WERI-Rb-1 (cell line): Measurements from ENCODE around the gene EYS.
"Not testable (repeated sequence)": the region's sequence is repeated elsewhere in the genome, so short reads cannot be mapped to it uniquely, and the experiment has no call there.

ENCODE experiments used
- DNase-seq: peaks from one replicate; pipeline ENCODE4 v3.0.0-alpha.2; 2020
- H3K27ac ChIP-seq: fragments of 250-450 bp; sonication (Bioruptor Pico); 2 replicates; pipeline ENCODE4 v1.5.1; 2020; ENCODE audit warnings: mild to moderate bottlenecking, moderate library complexity
- H3K27me3 ChIP-seq: fragments of 250-450 bp; sonication (Bioruptor Pico); 2 replicates; pipeline ENCODE4 v1.5.1; 2021; ENCODE audit warnings: mild to moderate bottlenecking, low read depth, moderate library complexity; ENCODE audit not compliant: insufficient read depth, severe bottlenecking
- H3K36me3 ChIP-seq: fragments of 250-450 bp; sonication (Bioruptor Pico); 2 replicates; pipeline ENCODE4 v1.5.1; 2020; ENCODE audit warnings: mild to moderate bottlenecking, moderate library complexity
- H3K4me3 ChIP-seq: 2 replicates; pipeline ENCODE4 v1.5.1; 2011; ENCODE audit warnings: low read depth, mild to moderate bottlenecking, control low read depth, low read length
- H3K9me3 ChIP-seq: fragments of 250-450 bp; sonication (Bioruptor Pico); 2 replicates; pipeline ENCODE4 v1.5.1; 2021; ENCODE audit warnings: mild to moderate bottlenecking, moderate library complexity; ENCODE audit not compliant: severe bottlenecking
- CTCF ChIP-seq: IDR thresholded peaks from 2 replicates; pipeline ENCODE4 v1.5.1; 2011; ENCODE audit warnings: low read depth, mild to moderate bottlenecking, control low read depth, inconsistent platforms, low read length

EYS gene

DNA sequence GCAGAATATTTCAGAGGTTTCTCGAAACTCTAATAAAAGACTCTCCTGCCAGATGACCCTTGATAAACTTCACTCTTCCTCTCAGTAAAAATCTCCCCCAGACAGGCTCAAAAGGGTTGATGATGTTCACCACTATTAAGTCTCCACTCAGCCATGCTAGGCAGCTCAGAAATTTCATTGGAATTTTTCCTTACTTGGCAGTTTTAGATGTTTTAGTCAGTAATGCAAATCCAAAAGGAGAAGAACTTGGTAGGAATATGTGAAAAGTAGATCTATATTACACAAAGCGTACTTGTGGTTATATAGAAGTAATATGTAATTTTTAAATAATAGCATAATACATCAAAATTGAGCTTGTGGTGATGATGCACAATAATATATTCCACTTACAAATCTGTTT lies 1738.4 kb downstream of the EYS start:
- Histone ChIP-seq H3K9me3 (no peaks in the 10 kb centered on the region), H3K4me3 (no peak overlapping the region), H3K36me3 (no peaks in the 10 kb centered on the region), H3K27ac (no peak overlapping the region), H3K27me3 (no peaks in the 10 kb centered on the region)
- no peak for TF ChIP-seq CTCF
- no peak for DNase-seq

DNA sequence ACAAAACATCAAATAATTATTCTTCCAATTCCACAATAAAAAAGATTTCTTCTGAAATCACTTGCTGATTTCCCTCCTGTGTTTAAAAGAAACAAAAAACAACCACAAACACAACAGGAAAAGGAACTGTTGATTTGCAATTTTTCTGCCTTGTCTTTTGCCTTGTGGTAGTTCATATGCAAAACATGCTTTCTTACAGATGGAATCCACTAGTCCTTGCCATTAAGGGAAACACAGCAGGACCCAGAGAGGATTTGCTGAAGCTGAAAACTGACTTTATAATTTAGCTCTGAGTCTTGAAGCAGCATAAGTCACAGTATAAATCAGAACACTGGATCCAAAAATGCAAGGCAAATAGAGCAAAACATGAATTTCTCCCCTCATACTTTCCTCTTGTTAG lies 1742.7 kb downstream of the EYS start:
- TF ChIP-seq CTCF, result no peak
- H3K27ac ChIP-seq, result no peak overlapping the region
- H3K27me3 ChIP-seq, result no peaks in the 10 kb centered on the region
- no peaks in the 10 kb centered on the region for H3K36me3 ChIP-seq
- H3K4me3 ChIP-seq, result no peak overlapping the region
- DNase-seq, result no peak
- peaks cover 3% of the 10 kb centered on the region for H3K9me3 ChIP-seq

DNA sequence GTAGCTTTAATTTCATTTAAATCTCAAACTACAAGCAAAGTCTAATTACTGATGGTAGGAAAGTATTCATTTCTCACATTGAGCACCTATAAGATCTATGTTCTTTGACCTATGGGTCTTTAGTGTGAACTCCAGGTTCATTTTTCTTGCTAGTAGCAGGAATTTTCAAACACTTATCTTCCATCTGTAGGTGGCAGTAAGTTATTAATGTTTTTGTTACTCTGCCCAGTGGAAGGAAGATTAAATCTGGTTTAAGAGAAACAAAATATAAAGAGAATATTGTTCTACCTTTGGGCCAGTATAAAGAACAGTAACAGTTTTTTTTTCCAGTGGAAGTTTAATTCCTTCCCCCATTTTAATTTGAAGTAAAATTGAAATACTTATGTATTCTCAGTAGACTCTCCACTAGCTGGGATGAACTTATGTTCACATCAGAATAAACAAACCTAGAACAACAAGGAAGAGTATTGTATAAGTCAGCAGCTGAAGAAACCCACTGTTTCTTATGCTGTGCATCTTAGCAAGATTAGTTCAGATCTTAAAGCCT lies 1743.2 kb downstream of the EYS start:
- Histone ChIP-seq H3K9me3 (peaks cover 3% of the 10 kb centered on the region), H3K27me3 (no peaks in the 10 kb centered on the region), H3K27ac (no peak overlapping the region), H3K4me3 (no peak overlapping the region), H3K36me3 (no peaks in the 10 kb centered on the region)
- no peak for TF ChIP-seq CTCF
- DNase-seq, result no peak

DNA sequence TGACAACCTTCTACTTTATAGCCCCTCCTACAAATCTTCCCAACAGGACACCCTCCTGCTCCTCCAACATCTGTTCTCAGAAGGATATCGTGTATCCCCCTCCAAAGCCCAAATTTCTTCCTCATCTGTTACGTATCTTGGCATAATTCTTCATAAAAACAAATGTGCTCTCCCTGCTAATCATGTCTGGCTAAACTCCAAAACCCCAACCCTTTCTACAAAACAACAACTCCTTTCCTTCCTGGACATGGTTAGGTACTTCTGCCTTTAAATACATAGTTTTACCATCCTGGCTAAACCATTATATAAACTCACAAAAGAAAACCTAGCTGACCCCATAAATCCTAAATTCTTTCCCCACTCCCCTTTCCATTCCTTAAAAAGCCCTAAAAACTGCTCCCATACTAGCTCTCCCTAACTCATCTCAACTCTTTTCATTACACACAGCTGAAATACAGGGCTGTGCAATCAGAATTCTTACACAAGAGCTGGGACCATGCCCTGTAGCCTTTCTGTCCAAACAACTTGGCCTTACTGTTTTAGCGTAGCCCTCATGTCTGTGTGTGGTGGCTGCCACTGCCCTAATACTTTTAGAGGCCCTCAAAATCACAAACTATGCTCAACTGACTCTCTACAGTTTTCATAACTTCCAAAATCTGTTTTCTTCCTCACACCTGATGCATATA lies 1753.5 kb downstream of the EYS start:
- not testable (repeated sequence) for H3K27me3 ChIP-seq, H3K4me3 ChIP-seq, H3K36me3 ChIP-seq, H3K27ac ChIP-seq, H3K9me3 ChIP-seq, DNase-seq

GRCh38 chr6:63947792-63948529 lies 1759.1 kb downstream of the EYS start:
- DNase-seq, result no peak
- H3K9me3 ChIP-seq, result no peaks in the 10 kb centered on the region
- no peak for TF ChIP-seq CTCF
- H3K4me3 ChIP-seq, result no peak overlapping the region
- no peaks in the 10 kb centered on the region for H3K27me3 ChIP-seq
- H3K27ac ChIP-seq, result no peak overlapping the region
- H3K36me3 ChIP-seq, result no peaks in the 10 kb centered on the region

DNA sequence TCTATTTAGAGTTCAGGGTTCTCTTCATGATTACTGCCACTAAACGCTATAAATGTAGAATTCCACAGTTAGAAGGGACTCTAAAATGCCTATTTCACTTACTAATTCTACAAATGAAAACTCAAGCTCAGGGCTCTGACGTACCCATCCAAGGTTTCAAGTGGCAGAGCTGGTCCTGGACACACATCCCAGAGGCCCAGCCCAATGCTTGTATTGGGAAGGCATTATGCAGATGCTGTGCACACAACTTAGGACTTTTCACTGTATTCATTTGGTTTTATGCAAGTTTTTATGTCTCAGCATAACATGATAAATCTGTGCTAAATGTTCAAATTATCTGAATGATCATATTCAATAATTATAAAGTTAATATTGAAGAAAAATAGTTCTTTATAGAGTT lies 1761.0 kb downstream of the EYS start:
- no peaks in the 10 kb centered on the region for H3K27me3 ChIP-seq
- H3K27ac ChIP-seq, result no peak overlapping the region
- no peak for TF ChIP-seq CTCF
- no peaks in the 10 kb centered on the region for H3K9me3 ChIP-seq
- no peaks in the 10 kb centered on the region for H3K36me3 ChIP-seq
- no peak for DNase-seq
- no peak overlapping the region for H3K4me3 ChIP-seq
